Measurements from ENCODE around the gene CUX1. TPM values are rescaled to one million over a fixed set of nuclear protein-coding genes. Genes with fewer than 3 reads are reported as not detected.

CUX1 gene
- total and polyA plus RNA-seq, 2 donors (not counting 1 experiment from before 2014, with no cell fraction given): 10.8 to 86.5 TPM

DNA sequence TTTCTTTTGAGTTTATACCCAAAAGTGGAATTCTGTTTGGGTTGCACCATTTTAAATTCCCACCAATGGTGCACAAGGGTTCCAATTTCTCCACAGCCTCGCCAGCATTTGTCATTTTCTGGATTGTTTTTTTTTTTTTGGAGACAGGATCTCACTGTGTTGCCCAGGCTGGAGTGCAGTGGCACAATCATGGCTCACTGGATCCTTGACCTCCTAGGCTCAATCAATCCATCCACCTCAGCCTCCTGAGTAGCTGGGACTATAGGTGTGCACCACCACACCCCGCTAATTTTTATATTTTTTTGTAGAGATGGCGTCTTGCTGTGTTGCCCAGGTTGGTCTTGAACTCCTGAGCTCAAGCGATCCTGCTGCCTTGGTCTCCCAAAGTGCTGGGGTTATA, 46.6 kb downstream of the CUX1 start:
- POLR2A ChIA-PET: no interaction called here

DNA sequence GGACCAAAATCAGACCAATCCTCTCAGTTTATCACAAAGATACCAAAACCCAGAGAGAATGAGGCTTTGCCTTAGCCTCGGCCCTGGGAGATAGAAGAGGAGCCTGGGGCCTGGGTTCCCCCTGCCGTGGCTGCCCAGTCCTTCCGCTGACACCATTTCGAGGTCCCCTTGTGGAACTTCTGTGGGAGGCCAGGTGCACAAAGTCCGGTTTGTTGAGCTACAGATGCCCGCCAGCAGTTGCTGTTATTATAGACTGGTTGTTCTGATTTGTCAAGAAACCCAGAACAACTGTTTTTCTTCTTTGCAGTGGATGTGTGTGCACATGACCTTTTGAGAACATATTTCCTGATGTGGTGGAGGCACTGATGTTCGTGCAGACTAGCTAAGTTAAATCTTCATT, 47.6 kb downstream of the CUX1 start:
- Histone ChIP-seq H3K4me1 (ENCODE audit: control insufficient read depth in 2 of 2, insufficient read depth in 2 of 2, low read length in 2 of 2) (peaks cover 13 to 42% of the 10 kb centered on the region in 2 donors), H3K79me2 (ENCODE audit: control insufficient read depth, insufficient read depth, low read length) (peaks cover 94% of the 10 kb centered on the region), H3K4me3 (ENCODE audit: control extremely low read depth in 1 of 5, extremely low read depth in 1 of 5, insufficient read depth in 1 of 5, low read depth in 2 of 5, low read length in 4 of 5) (no peak overlapping the region), H3K27ac (ENCODE audit: low read length in 2 of 2) (no peak overlapping the region), H3K27me3 (replicated peaks in 1 of 4; ENCODE audit: control extremely low read depth in 1 of 4, control insufficient read depth in 3 of 4, insufficient read depth in 4 of 4, low read length in 3 of 4) (no peaks in the 10 kb centered on the region), H2AFZ (ENCODE audit: insufficient read depth, low read depth, low read length, poor library complexity, severe bottlenecking) (no peak overlapping the region), H4K20me1 (ENCODE audit: control insufficient read depth, insufficient read depth, low read length, poor library complexity, severe bottlenecking) (peaks cover 55% of the 10 kb centered on the region), H3K9ac (ENCODE audit: low read length) (no peak overlapping the region), H3K4me2 (replicated peaks; ENCODE audit: low read depth, low read length, poor library complexity, severe bottlenecking) (no peak overlapping the region), H3K36me3 (replicated peaks in 1 of 2; ENCODE audit: control extremely low read depth in 1 of 2, control insufficient read depth in 1 of 2, extremely low read depth in 1 of 2, insufficient read depth in 2 of 2, low read length in 1 of 2) (no peaks in the 10 kb centered on the region), H3K9me3 (ENCODE audit: control extremely low read depth in 1 of 3, control insufficient read depth in 2 of 3, insufficient read depth in 1 of 3, low read length in 2 of 3) (no peaks in the 10 kb centered on the region)
- Mint-ChIP-seq H3K4me1 (peaks cover 62% of the 10 kb centered on the region), H3K9me3 (ENCODE audit: insufficient read depth) (no peaks in the 10 kb centered on the region), H3K27ac (no peak overlapping the region), H3K27me3 (no peaks in the 10 kb centered on the region), H3K4me3 (peak overlapping the region; percentile 32)
- intact Hi-C loops (cut with micrococcal nuclease): no loop called here
- no peak for ATAC-seq (ENCODE audit: low read depth)
- ChIA-PET POLR2A (no interaction called here), CTCF (interaction anchor here (2.2 kb wide), 1 partner anchor 8 kb away, joined by 7 read pairs; no protein-coding TSS in a partner anchor)
- 65% methylated on average over 2 of the region's 7 CpGs for WGBS (ENCODE audit: insufficient coverage)
- TF ChIP-seq, protein P1, sequence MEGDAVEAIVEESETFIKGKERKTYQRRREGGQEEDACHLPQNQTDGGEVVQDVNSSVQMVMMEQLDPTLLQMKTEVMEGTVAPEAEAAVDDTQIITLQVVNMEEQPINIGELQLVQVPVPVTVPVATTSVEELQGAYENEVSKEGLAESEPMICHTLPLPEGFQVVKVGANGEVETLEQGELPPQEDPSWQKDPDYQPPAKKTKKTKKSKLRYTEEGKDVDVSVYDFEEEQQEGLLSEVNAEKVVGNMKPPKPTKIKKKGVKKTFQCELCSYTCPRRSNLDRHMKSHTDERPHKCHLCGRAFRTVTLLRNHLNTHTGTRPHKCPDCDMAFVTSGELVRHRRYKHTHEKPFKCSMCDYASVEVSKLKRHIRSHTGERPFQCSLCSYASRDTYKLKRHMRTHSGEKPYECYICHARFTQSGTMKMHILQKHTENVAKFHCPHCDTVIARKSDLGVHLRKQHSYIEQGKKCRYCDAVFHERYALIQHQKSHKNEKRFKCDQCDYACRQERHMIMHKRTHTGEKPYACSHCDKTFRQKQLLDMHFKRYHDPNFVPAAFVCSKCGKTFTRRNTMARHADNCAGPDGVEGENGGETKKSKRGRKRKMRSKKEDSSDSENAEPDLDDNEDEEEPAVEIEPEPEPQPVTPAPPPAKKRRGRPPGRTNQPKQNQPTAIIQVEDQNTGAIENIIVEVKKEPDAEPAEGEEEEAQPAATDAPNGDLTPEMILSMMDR (IDR thresholded peaks at IDR 0.05): no peak
- no peak for TF ChIP-seq EZH2 (IDR thresholded peaks at IDR 0.05; ENCODE audit: borderline replicate concordance, insufficient read depth, low read depth, low read length, poor library complexity, severe bottlenecking)
- no peak for DNase-seq

More for the DNA sequence above, 46.6 kb downstream of the CUX1 start:
- Histone ChIP-seq H3K27ac (ENCODE audit: low read length in 2 of 2) (no peak overlapping the region), H3K4me2 (replicated peaks; ENCODE audit: low read depth, low read length, poor library complexity, severe bottlenecking) (no peak overlapping the region), H3K79me2 (ENCODE audit: control insufficient read depth, insufficient read depth, low read length) (peaks cover 94% of the 10 kb centered on the region), H3K4me3 (ENCODE audit: control extremely low read depth in 1 of 5, extremely low read depth in 1 of 5, insufficient read depth in 1 of 5, low read depth in 2 of 5, low read length in 4 of 5) (no peak overlapping the region), H2AFZ (ENCODE audit: insufficient read depth, low read depth, low read length, poor library complexity, severe bottlenecking) (no peak overlapping the region), H3K9me3 (ENCODE audit: control extremely low read depth in 1 of 3, control insufficient read depth in 2 of 3, insufficient read depth in 1 of 3, low read length in 2 of 3) (no peaks in the 10 kb centered on the region), H3K27me3 (replicated peaks in 1 of 4; ENCODE audit: control extremely low read depth in 1 of 4, control insufficient read depth in 3 of 4, insufficient read depth in 4 of 4, low read length in 3 of 4) (no peaks in the 10 kb centered on the region), H3K9ac (ENCODE audit: low read length) (no peak overlapping the region), H3K36me3 (replicated peaks in 1 of 2; ENCODE audit: control extremely low read depth in 1 of 2, control insufficient read depth in 1 of 2, extremely low read depth in 1 of 2, insufficient read depth in 2 of 2, low read length in 1 of 2) (no peaks in the 10 kb centered on the region), H3K4me1 (ENCODE audit: control insufficient read depth in 2 of 2, insufficient read depth in 2 of 2, low read length in 2 of 2) (peaks cover 13 to 43% of the 10 kb centered on the region in 2 donors), H4K20me1 (ENCODE audit: control insufficient read depth, insufficient read depth, low read length, poor library complexity, severe bottlenecking) (peaks cover 45% of the 10 kb centered on the region)
- H3K4me1 Mint-ChIP-seq: peaks cover 62% of the 10 kb centered on the region
- WGBS (ENCODE audit: insufficient coverage): 100% methylated on average over 1 of the region's 4 CpGs
- no peak overlapping the region for H3K27ac Mint-ChIP-seq
- H3K4me3 Mint-ChIP-seq: no peak overlapping the region
- TF ChIP-seq, protein P1 (IDR thresholded peaks at IDR 0.05): no peak
- TF ChIP-seq EZH2 (IDR thresholded peaks at IDR 0.05; ENCODE audit: borderline replicate concordance, insufficient read depth, low read depth, low read length, poor library complexity, severe bottlenecking): no peak
- CTCF ChIA-PET: no interaction called here
- no peaks in the 10 kb centered on the region for H3K27me3 Mint-ChIP-seq
- intact Hi-C loops (cut with micrococcal nuclease): no loop called here
- no peaks in the 10 kb centered on the region for H3K9me3 Mint-ChIP-seq (ENCODE audit: insufficient read depth)
- ATAC-seq (ENCODE audit: low read depth) (no peak), DNase-seq (no peak)
